ENCODE measurements around the gene MTOR.

DNA sequence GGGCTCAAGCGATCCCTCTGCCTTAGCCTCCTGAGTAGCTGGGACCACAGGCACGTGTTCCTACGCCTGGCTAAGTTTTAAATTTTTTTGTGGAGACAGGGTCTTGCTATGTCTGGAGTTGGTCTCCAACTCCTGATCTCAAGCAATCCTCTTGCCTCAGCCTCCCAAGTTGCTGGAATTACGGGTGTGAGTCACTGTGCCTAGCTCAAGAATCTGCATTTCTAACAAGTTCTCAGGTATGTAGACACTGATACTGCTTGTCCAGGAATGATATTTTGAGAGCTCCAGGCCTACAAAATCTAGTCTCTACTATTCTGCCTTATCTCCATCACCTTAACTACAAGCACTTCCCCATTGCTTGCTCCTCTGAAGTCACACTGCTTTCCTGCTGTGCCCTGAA lies 50.9 kb downstream of the MTOR start:
- TF ChIP-seq, protein P1, sequence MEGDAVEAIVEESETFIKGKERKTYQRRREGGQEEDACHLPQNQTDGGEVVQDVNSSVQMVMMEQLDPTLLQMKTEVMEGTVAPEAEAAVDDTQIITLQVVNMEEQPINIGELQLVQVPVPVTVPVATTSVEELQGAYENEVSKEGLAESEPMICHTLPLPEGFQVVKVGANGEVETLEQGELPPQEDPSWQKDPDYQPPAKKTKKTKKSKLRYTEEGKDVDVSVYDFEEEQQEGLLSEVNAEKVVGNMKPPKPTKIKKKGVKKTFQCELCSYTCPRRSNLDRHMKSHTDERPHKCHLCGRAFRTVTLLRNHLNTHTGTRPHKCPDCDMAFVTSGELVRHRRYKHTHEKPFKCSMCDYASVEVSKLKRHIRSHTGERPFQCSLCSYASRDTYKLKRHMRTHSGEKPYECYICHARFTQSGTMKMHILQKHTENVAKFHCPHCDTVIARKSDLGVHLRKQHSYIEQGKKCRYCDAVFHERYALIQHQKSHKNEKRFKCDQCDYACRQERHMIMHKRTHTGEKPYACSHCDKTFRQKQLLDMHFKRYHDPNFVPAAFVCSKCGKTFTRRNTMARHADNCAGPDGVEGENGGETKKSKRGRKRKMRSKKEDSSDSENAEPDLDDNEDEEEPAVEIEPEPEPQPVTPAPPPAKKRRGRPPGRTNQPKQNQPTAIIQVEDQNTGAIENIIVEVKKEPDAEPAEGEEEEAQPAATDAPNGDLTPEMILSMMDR (conservative IDR thresholded peaks at IDR 0.05 in 1 of 2, IDR thresholded peaks at IDR 0.05 in 1 of 2; ENCODE audit: extremely low read depth in 1 of 2, insufficient read depth in 1 of 2, low read depth in 1 of 2, low read length in 2 of 2) = no peak
- TF ChIP-seq EZH2 (IDR thresholded peaks at IDR 0.05; ENCODE audit: borderline replicate concordance, low read length) = no peak

All from mammary epithelial cell (primary cell).